ENCODE data around the gene STEAP1B. TPM values are rescaled to one million over a fixed set of nuclear protein-coding genes. Genes with fewer than 3 reads are reported as not detected.
"Not testable (repeated sequence)": the region's sequence is repeated elsewhere in the genome, so short reads cannot be mapped to it uniquely, and the experiment has no call there.

The STEAP1B gene
- total RNA-seq = 31.8 and 40.4 TPM in 2 replicates

- H4K20me1 ChIP-seq (ENCODE audit: insufficient read depth, low read length); H3K9me3 ChIP-seq (ENCODE audit: low read depth, low read length); H3K36me3 ChIP-seq (ENCODE audit: insufficient read depth, low read length); H3K27me3 ChIP-seq (ENCODE audit: insufficient read depth, low read length): not testable (repeated sequence)
- peaks cover 52% of the 10 kb centered on the region for H3K4me1 ChIP-seq (ENCODE audit: insufficient read depth, low read length)
- H3K27ac ChIP-seq (ENCODE audit: low read depth, low read length) = peak within 1 kb of the TSS; percentile 79
- peak; percentile 89 for DNase-seq (ENCODE audit: insufficient read length, low spot score, missing footprints)
- peak within 1 kb of the TSS; percentile 78 for H3K4me2 ChIP-seq (ENCODE audit: insufficient read depth, low read length)
- H3K79me2 ChIP-seq (ENCODE audit: insufficient read depth, low read length) = peaks cover 23% of the 10 kb centered on the region
- H3K4me3 ChIP-seq (ENCODE audit: insufficient read depth, low read length) = peak within 1 kb of the TSS; percentile 78
- TF ChIP-seq, protein P1, sequence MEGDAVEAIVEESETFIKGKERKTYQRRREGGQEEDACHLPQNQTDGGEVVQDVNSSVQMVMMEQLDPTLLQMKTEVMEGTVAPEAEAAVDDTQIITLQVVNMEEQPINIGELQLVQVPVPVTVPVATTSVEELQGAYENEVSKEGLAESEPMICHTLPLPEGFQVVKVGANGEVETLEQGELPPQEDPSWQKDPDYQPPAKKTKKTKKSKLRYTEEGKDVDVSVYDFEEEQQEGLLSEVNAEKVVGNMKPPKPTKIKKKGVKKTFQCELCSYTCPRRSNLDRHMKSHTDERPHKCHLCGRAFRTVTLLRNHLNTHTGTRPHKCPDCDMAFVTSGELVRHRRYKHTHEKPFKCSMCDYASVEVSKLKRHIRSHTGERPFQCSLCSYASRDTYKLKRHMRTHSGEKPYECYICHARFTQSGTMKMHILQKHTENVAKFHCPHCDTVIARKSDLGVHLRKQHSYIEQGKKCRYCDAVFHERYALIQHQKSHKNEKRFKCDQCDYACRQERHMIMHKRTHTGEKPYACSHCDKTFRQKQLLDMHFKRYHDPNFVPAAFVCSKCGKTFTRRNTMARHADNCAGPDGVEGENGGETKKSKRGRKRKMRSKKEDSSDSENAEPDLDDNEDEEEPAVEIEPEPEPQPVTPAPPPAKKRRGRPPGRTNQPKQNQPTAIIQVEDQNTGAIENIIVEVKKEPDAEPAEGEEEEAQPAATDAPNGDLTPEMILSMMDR (IDR thresholded peaks at IDR 0.05; ENCODE audit: extremely low read depth, low read depth, low read length) = peak; percentile 71
- H2AFZ ChIP-seq (ENCODE audit: low read length) = peak within 1 kb of the TSS; percentile 95
These were observed at the start of gene STEAP1B for GRCh38 chr7:22499888-22500689. Gene STEAP1B, minus strand, starts transcription at chr7:22500188. Its CDS starts 5,333 bp downstream, at chr7:22494855.

DNA sequence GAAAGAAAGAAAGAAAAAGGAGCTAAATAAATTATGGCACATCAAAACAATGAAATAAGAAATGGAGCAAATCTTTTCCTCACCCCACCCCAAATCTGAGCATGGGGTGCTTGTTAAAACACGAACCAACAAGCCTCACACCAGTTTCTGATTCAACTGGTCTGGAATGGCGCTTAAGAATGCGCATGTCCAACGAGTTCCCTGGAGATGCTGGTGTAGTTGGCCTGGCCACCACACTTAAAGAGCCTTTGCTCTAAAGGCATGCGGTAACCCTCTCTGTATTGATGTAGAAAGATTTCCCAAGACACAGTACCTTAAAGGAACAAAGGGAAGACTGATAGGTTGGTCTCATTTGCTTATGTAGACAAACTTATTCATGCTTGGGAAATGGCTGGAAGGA, 49.1 kb upstream of the STEAP1B start:
- Histone ChIP-seq H3K4me3 (ENCODE audit: insufficient read depth, low read length) (peak overlapping the region; percentile 73), H3K27me3 (ENCODE audit: insufficient read depth, low read length) (peaks cover 44% of the 10 kb centered on the region), H3K27ac (ENCODE audit: low read depth, low read length) (no peak overlapping the region), H2AFZ (ENCODE audit: low read length) (no peak overlapping the region), H4K20me1 (ENCODE audit: insufficient read depth, low read length) (no peaks in the 10 kb centered on the region), H3K4me1 (ENCODE audit: insufficient read depth, low read length) (peaks cover 16% of the 10 kb centered on the region), H3K9me3 (ENCODE audit: low read depth, low read length) (no peaks in the 10 kb centered on the region), H3K4me2 (ENCODE audit: insufficient read depth, low read length) (peak overlapping the region; percentile 86), H3K36me3 (ENCODE audit: insufficient read depth, low read length) (no peaks in the 10 kb centered on the region), H3K79me2 (ENCODE audit: insufficient read depth, low read length) (no peaks in the 10 kb centered on the region)
- TF ChIP-seq, protein P1 (IDR thresholded peaks at IDR 0.05; ENCODE audit: extremely low read depth, low read depth, low read length) = no peak
- DNase-seq (ENCODE audit: insufficient read length, low spot score, missing footprints) = no peak

- TF ChIP-seq, protein P1 (IDR thresholded peaks at IDR 0.05; ENCODE audit: extremely low read depth, low read depth, low read length) = no peak
- no peak overlapping the region for H3K4me3 ChIP-seq (ENCODE audit: insufficient read depth, low read length)
- no peaks in the 10 kb centered on the region for H3K79me2 ChIP-seq (ENCODE audit: insufficient read depth, low read length)
- H3K4me2 ChIP-seq (ENCODE audit: insufficient read depth, low read length) = no peak overlapping the region
- peaks cover 44% of the 10 kb centered on the region for H3K27me3 ChIP-seq (ENCODE audit: insufficient read depth, low read length)
- H3K27ac ChIP-seq (ENCODE audit: low read depth, low read length) = no peak overlapping the region
- H3K9me3 ChIP-seq (ENCODE audit: low read depth, low read length) = no peaks in the 10 kb centered on the region
- peaks cover 16% of the 10 kb centered on the region for H3K4me1 ChIP-seq (ENCODE audit: insufficient read depth, low read length)
- no peak overlapping the region for H2AFZ ChIP-seq (ENCODE audit: low read length)
- no peaks in the 10 kb centered on the region for H3K36me3 ChIP-seq (ENCODE audit: insufficient read depth, low read length)
- no peak for DNase-seq (ENCODE audit: insufficient read length, low spot score, missing footprints)
- H4K20me1 ChIP-seq (ENCODE audit: insufficient read depth, low read length) = no peaks in the 10 kb centered on the region
These were observed 48.3 kb upstream of the STEAP1B start for GRCh38 chr7:22548313-22548712.

- no peak overlapping the region for H3K4me3 ChIP-seq (ENCODE audit: insufficient read depth, low read length)
- no peak for DNase-seq (ENCODE audit: insufficient read length, low spot score, missing footprints)
These were observed 46.8 kb upstream of the STEAP1B start for GRCh38 chr7:22546769-22547168.

More at GRCh38 chr7:22546769-22547168, 46.8 kb upstream of the STEAP1B start:
- peaks cover 16% of the 10 kb centered on the region for H3K4me1 ChIP-seq (ENCODE audit: insufficient read depth, low read length)
- H3K4me2 ChIP-seq (ENCODE audit: insufficient read depth, low read length) = no peak overlapping the region
- no peaks in the 10 kb centered on the region for H3K79me2 ChIP-seq (ENCODE audit: insufficient read depth, low read length)
- no peaks in the 10 kb centered on the region for H3K36me3 ChIP-seq (ENCODE audit: insufficient read depth, low read length)
- H3K27ac ChIP-seq (ENCODE audit: low read depth, low read length) = no peak overlapping the region
- H3K9me3 ChIP-seq (ENCODE audit: low read depth, low read length) = no peaks in the 10 kb centered on the region
- no peak overlapping the region for H2AFZ ChIP-seq (ENCODE audit: low read length)
- peaks cover 43% of the 10 kb centered on the region for H3K27me3 ChIP-seq (ENCODE audit: insufficient read depth, low read length)
- H4K20me1 ChIP-seq (ENCODE audit: insufficient read depth, low read length) = no peaks in the 10 kb centered on the region
- TF ChIP-seq, protein P1 (IDR thresholded peaks at IDR 0.05; ENCODE audit: extremely low read depth, low read depth, low read length) = no peak
